DOHH2 (cell line): ENCODE measurements around the gene ATXN2.

Experiments used
- EZH2phosphoT487 ChIP-seq: fragments of 200-600 bp; sonication (generic); IDR thresholded peaks from 2 replicates; pipeline ENCODE4 v1.6.1; 2017; ENCODE audit warnings: borderline replicate concordance, mild to moderate bottlenecking, antibody characterized with exemption, low read length, moderate library complexity, mixed read lengths
- TF ChIP-seq, protein P1 (sequence below): fragments of 200-600 bp; sonication (generic); IDR thresholded peaks from one replicate; pipeline ENCODE4 v1.5.1; 2014; ENCODE audit warnings: antibody characterized with exemption, mild to moderate bottlenecking, low read depth, low read length; ENCODE audit not compliant: poor library complexity, severe bottlenecking

DNA sequence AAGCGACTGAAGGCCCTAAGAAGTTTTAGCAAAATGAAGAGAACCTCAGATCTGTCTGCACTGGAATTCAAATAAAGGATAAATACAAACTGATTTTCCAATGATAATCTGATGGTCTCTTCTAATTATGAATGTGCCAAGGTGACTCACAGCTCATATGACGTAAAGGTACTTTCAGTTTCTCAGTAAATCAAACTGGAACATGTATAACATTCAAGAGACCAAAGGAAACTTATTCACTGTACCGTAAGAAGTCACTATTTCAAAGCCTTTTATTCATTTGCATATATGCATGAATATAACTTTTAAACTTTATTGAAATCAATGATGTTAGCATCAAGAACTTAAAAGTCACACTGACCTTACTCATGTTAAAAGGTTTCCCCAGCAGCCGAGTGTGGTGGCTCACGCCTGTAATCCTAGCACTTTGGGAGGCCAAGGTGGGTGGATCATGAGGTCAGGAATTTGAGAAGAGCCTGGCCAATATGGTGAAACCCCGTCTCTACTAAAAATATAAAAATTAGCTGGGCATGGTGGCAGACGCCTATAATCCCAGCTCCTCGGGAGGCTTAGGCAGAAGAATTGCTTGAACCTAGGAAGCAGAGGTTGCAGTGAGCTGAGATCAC lies 52.2 kb downstream of the ATXN2 start:
- TF ChIP-seq, protein P1, sequence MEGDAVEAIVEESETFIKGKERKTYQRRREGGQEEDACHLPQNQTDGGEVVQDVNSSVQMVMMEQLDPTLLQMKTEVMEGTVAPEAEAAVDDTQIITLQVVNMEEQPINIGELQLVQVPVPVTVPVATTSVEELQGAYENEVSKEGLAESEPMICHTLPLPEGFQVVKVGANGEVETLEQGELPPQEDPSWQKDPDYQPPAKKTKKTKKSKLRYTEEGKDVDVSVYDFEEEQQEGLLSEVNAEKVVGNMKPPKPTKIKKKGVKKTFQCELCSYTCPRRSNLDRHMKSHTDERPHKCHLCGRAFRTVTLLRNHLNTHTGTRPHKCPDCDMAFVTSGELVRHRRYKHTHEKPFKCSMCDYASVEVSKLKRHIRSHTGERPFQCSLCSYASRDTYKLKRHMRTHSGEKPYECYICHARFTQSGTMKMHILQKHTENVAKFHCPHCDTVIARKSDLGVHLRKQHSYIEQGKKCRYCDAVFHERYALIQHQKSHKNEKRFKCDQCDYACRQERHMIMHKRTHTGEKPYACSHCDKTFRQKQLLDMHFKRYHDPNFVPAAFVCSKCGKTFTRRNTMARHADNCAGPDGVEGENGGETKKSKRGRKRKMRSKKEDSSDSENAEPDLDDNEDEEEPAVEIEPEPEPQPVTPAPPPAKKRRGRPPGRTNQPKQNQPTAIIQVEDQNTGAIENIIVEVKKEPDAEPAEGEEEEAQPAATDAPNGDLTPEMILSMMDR, result no peak
- TF ChIP-seq EZH2phosphoT487, result no peak
